Thoracic aorta (tissue), 2 donors: ENCODE data around the gene RBFOX1. TPM values are rescaled to one million over a fixed set of nuclear protein-coding genes. Genes with fewer than 3 reads are reported as not detected.

Source experiments
- ATAC-seq: fragments of 150-250 bp; one replicate; pipeline ENCODE4 v1.8.0; 2017; ENCODE audit warnings: low read depth; ENCODE audit not compliant: insufficient number of reproducible peaks, low FRiP score
- DNase-seq: peaks from one replicate; pipeline ENCODE4 v3.0.0-alpha.2; 2020; ENCODE audit warnings: low spot score
- H3K27ac ChIP-seq, 2 donors: fragments of 200-600 bp; sonication (generic); 1 replicate in 1 of 2; 2 replicates in 1 of 2; pipeline ENCODE4 v1.5.1; 2016; ENCODE audit warnings: mild to moderate bottlenecking in 2 of 2, moderate library complexity in 2 of 2
- H3K27me3 ChIP-seq: fragments of 200-600 bp; sonication (generic); replicated peaks from 2 replicates; pipeline ENCODE4 v1.6.0; 2016; ENCODE audit warnings: mild to moderate bottlenecking; ENCODE audit not compliant: insufficient read depth
- H3K36me3 ChIP-seq: fragments of 200-600 bp; sonication (generic); one replicate; pipeline ENCODE4 v1.5.1; 2016
- H3K4me1 ChIP-seq, 2 donors: fragments of 200-600 bp; sonication (generic); 1 replicate in 1 of 2; 2 replicates in 1 of 2; pipeline versions ENCODE4 v1.5.1 to v1.6.0; 2016; ENCODE audit warnings: low read depth in 2 of 2, mild to moderate bottlenecking in 1 of 2; ENCODE audit not compliant: control insufficient read depth in 1 of 2
- H3K4me3 ChIP-seq: fragments of 200-600 bp; sonication (generic); 2 replicates; pipeline ENCODE4 v1.5.1; 2016; ENCODE audit warnings: mild to moderate bottlenecking
- H3K9me3 ChIP-seq: fragments of 200-600 bp; sonication (generic); 2 replicates; pipeline ENCODE4 v1.5.1; 2016
- total RNA-seq, 2 donors: library from RNA; depleted of rRNA; stranded (reverse); fragments of >200 nt; gene quantifications; one replicate each; pipeline versions ENCODE4 v1.1.0 to v1.2.3, GENCODE V29; 2016
- TF ChIP-seq, protein P1 (sequence below): fragments of 200-600 bp; sonication (generic); IDR thresholded peaks from one replicate; pipeline ENCODE4 v1.5.1; 2019; ENCODE audit warnings: antibody characterized with exemption

The RBFOX1 gene
- total RNA-seq, 2 donors from 2014 or later, result not detected

GRCh38 chr16:7650431-7650830 is 317.8 kb downstream of the RBFOX1 start:
- no peak overlapping the region for H3K27ac ChIP-seq
- H3K9me3 ChIP-seq, result no peaks in the 10 kb centered on the region
- H3K27me3 ChIP-seq, result no peaks in the 10 kb centered on the region
- DNase-seq (no peak), ATAC-seq (no peak)
- TF ChIP-seq, protein P1, sequence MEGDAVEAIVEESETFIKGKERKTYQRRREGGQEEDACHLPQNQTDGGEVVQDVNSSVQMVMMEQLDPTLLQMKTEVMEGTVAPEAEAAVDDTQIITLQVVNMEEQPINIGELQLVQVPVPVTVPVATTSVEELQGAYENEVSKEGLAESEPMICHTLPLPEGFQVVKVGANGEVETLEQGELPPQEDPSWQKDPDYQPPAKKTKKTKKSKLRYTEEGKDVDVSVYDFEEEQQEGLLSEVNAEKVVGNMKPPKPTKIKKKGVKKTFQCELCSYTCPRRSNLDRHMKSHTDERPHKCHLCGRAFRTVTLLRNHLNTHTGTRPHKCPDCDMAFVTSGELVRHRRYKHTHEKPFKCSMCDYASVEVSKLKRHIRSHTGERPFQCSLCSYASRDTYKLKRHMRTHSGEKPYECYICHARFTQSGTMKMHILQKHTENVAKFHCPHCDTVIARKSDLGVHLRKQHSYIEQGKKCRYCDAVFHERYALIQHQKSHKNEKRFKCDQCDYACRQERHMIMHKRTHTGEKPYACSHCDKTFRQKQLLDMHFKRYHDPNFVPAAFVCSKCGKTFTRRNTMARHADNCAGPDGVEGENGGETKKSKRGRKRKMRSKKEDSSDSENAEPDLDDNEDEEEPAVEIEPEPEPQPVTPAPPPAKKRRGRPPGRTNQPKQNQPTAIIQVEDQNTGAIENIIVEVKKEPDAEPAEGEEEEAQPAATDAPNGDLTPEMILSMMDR, result no peak
- H3K4me1 ChIP-seq, result no peaks in the 10 kb centered on the region
- no peak overlapping the region for H3K4me3 ChIP-seq
- H3K36me3 ChIP-seq, result no peaks in the 10 kb centered on the region

- no peaks in the 10 kb centered on the region for H3K4me1 ChIP-seq
- DNase-seq (no peak), ATAC-seq (no peak)
- TF ChIP-seq, protein P1, result no peak
- no peaks in the 10 kb centered on the region for H3K36me3 ChIP-seq
- H3K4me3 ChIP-seq, result no peak overlapping the region
- H3K9me3 ChIP-seq, result no peaks in the 10 kb centered on the region
- no peaks in the 10 kb centered on the region for H3K27me3 ChIP-seq
- no peak overlapping the region for H3K27ac ChIP-seq
Measured at GRCh38 chr16:7651803-7652570, 319.3 kb downstream of the RBFOX1 start.

DNA sequence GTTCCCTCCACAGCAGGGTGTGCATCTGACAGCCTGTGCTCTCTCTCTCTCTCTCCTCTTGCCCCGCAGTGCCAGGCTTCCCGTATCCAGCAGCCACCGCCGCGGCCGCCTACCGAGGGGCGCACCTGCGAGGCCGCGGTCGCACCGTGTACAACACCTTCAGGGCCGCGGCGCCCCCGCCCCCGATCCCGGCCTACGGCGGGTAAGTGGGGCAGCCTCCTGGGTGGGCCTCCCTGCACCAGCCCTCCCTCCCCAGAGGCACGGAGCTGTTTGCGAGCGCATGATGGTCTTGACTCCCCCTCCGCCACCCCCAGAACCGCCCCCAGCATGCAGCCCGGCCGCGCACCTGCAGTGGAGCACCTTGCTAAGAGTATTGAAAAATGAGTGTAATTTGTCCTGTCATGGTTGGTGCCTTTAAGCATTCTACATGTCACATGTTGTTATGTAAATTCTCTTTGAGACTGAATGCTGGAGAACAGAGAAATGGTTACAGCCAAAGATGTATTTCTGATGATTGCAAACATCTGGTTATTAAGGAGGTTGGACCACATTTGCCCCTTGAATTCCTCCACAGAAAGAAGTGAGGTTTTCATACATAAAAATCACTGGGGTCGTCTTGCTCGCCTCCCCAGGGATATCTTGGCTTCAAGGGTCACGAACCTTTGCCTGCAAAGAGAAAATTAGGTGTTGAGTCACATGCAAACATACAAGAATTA is 321.3 kb downstream of the RBFOX1 start:
- Histone ChIP-seq H3K36me3 (no peaks in the 10 kb centered on the region), H3K27me3 (no peaks in the 10 kb centered on the region), H3K4me1 (no peaks in the 10 kb centered on the region), H3K9me3 (no peaks in the 10 kb centered on the region), H3K4me3 (no peak overlapping the region), H3K27ac (no peak overlapping the region)
- TF ChIP-seq, protein P1, result no peak
- DNase-seq (no peak), ATAC-seq (no peak)

DNA sequence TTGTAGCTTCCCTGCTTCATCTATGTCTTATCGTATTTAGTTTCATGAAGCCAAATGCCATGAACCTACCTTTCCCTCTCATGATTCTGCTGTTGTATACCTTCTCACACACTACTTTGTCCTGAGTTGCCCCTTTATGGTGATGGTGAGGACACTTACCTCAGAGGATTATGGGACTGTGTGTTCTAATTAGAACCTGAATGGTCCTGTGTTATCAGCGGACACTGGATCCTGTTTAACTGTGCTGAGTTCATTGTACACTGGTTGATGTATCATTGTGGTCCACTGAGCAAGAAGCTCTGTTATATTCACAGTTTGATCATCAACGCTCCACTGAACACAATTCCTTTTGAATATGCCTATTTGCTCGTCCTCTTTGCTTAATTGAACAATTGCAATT is 343.0 kb downstream of the RBFOX1 start:
- H3K9me3 ChIP-seq, result no peaks in the 10 kb centered on the region
- ATAC-seq (no peak), DNase-seq (no peak)
- H3K36me3 ChIP-seq, result no peaks in the 10 kb centered on the region
- H3K4me3 ChIP-seq, result no peak overlapping the region
- TF ChIP-seq, protein P1, result no peak
- no peaks in the 10 kb centered on the region for H3K27me3 ChIP-seq
- H3K27ac ChIP-seq, result no peak overlapping the region
- no peaks in the 10 kb centered on the region for H3K4me1 ChIP-seq

GRCh38 chr16:7680296-7680695 is 347.7 kb downstream of the RBFOX1 start:
- DNase-seq (no peak), ATAC-seq (no peak)
- no peak overlapping the region for H3K4me3 ChIP-seq
- no peaks in the 10 kb centered on the region for H3K27me3 ChIP-seq
- H3K9me3 ChIP-seq, result no peaks in the 10 kb centered on the region
- H3K4me1 ChIP-seq, result no peaks in the 10 kb centered on the region
- TF ChIP-seq, protein P1, result no peak
- H3K27ac ChIP-seq, result no peak overlapping the region
- H3K36me3 ChIP-seq, result no peaks in the 10 kb centered on the region
